Right forelimb (tissue), 1 donor: ENCODE data around the gene FAM193B.
A peak's percentile ranks its signal among the peaks of the same experiment; 100 is the strongest.
"Not testable (repeated sequence)": the region's sequence is repeated elsewhere in the genome, so short reads cannot be mapped to it uniquely, and the experiment has no call there.

ENCODE experiments used
- DNase-seq: peaks from one replicate; pipeline ENCODE4 v3.0.0-alpha.2; 2018

Gene FAM193B

GRCh38 chr5:177575488-177575887, 21.1 kb upstream of the FAM193B start:
- no peak for DNase-seq

GRCh38 chr5:177569894-177570293, 15.5 kb upstream of the FAM193B start:
- no peak for DNase-seq

- DNase-seq = no peak
Measured at GRCh38 chr5:177568326-177568725, 14.0 kb upstream of the FAM193B start.

DNA sequence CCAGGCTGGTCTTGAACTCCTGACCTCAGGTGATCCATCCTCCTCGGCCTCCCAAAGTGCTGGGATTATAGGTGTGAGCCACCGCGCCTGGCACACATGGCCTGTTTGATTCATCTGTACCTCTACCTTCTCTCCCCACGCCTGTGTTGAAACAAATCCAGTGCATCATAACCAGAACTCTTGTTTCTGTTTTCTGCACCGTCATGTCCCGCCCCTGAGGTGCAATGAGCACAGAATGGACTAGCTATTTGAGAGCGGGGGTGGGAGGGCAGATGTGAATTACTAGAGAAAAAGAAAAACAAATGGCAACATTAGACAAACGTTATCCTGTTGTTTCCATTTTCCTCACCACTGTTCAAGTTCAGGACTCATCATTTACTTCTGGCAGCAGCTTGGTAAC, 10.7 kb upstream of the FAM193B start:
- DNase-seq = no peak

DNA sequence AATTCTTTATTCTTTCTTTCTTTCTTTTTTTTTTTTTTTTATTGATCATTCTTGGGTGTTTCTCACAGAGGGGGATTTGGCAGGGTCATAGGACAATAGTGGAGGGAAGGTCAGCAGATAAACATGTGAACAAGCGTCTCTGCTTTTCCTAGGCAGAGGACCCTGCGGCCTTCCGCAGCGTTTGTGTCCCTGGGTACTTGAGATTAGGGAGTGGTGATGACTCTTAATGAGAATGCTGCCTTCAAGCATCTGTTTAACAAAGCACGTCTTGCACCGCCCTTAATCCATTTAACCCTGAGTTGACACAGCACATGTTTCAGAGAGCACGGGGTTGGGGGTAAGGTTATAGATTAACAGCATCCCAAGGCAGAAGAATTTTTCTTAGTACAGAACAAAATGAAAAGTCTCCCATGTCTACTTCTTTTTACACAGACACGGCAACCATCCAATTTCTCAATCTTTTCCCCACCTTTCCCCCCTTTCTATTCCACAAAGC, 5.1 kb upstream of the FAM193B start:
- not testable (repeated sequence) for DNase-seq

DNA sequence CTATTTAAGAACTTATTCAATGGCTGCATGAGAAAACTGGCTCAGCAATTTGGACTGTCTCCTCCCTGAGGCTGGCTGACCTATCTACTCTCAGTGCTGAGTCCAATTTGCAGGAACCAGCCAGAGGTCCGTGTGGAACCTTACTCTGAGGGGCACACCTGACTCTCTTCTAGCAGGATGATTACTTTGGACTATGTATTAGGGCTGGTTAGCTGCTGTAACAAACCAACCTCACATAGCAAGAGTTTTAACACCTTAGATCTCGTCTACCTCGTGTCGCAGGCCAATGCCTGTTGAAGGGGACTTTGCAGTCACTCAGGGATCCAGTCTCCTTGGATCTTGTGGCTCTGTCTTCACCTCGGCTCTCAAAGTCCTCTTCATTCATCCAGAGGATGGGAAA, 3.4 kb upstream of the FAM193B start:
- no peak for DNase-seq

GRCh38 chr5:177557041-177557647, 2.8 kb upstream of the FAM193B start:
- DNase-seq = no peak

- no peak for DNase-seq
Measured at GRCh38 chr5:177555665-177556064, 1.3 kb upstream of the FAM193B start.

DNA sequence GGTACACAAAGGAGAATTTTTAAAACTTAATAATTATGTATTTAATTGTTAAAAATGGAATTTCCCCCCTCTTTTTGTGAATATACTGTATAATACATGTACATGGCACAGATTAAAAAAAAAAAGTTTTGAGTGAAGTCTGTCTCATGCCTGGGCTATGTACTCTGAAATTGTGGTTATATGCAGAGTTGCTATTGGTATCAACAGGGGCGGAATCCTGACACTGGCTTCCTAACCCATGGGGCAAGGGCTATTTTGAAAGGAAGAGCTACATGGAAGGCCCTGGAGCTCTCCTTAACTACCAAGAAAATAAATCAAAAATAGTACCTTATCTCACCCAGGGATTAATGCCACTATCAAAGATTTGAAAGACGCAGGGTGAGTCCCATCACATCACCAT, 865 bp upstream of the FAM193B start:
- no peak for DNase-seq

DNA sequence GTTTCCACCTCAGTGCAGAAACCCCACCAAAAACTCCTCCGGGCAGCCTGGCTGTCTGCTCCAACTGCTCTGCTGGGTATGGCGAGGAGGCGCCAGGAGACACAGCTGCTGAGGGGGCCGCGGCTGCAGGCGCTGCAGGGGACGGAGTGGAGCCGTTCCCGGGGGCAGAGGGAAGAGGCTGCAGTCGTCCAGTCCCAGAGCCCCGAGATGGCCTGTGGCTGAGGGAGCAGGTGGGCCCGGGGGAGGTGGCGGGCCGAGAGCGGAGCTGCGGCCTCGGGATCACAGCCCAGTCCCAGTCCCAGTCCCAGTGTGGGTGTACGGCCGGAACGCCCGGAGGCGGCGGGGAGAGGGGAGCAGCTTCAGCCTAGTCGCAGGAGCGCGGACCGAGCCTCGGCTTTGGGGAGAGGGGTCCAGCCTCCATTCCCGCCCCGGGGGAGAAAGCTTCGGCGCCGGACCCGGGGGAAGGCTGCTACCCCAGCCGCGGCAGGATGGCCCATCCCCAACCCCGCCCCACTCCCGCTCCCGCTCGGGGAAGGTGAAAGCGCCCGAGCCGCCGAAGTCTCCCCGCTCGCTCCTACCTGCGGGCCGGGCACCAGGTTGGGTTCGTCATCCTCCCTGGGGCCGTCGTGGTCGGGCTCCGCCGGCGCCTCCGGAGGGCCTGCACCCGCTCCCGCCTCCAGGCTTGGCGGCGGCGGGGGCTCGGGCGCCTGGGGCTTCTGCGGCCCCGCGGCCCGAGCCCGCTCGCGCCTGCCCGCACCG, 513 bp downstream of the FAM193B start:
- DNase-seq = peak; percentile 64

- no peak for DNase-seq
Measured at GRCh38 chr5:177552839-177553455, 1.4 kb downstream of the FAM193B start.

DNA sequence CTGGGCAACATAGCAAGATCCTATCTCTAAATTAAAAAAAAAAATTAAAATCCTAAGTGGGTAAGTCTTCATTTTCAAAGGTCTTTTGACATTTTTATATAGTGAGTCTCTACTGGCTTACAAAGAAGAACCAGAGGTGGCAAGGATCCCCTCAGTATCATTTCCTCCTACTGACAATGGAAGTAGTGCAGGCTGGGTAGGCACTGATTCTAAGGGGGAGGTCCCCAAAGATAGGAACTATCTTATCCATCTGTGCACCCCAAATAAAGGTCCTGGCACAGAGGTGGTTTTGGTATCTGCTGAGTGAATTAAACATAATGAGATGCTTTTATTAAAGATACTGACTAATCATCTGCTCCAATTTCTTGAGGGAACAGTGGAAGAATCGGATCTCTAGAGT, 4.2 kb downstream of the FAM193B start:
- DNase-seq = no peak

- no peak for DNase-seq
Measured at GRCh38 chr5:177548495-177548894, 5.9 kb downstream of the FAM193B start.

DNA sequence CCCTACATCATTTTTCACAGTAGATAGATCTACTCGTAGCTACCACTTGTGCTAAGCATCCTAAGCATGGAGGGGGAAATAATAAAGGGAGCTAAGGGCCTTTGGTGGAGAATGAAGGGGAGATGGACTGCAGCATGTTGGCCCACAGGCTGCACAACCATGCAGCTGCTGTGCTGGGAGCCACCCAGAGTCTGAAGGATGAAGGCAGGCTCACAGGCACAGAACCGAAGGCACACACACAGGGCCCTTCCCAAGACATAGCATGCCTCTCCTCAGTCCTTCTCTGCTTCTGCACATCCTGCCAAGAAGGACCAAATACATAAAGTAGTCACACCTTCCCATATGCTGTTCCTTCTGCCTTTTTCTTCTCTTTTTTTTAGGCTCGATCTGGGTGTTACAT, 6.6 kb downstream of the FAM193B start:
- DNase-seq = no peak

DNA sequence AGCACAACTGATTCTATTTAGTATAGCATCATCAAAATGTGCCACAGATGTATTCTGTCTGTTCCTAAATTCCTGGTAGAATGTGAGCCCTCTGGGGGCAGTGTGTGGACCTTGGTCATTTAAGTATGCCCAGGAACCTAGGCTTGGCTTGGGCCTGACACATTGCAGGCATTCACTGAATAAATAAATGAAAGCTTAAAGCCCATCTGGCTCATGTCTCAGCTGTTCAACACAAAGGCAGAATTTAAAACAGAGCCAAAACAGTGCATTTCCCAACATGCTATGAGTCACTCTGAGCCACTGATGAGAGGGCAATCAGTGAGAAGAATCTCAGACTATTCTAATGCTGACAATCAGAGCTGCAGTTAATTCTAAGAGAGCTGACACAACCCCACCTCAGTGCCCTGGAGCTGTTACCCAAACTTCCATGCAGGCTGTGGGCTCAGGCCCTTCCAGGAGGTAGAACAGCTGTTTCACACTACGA, 8.1 kb downstream of the FAM193B start:
- no peak for DNase-seq

GRCh38 chr5:177545487-177546257, 8.7 kb downstream of the FAM193B start:
- DNase-seq = peak; percentile 22

DNA sequence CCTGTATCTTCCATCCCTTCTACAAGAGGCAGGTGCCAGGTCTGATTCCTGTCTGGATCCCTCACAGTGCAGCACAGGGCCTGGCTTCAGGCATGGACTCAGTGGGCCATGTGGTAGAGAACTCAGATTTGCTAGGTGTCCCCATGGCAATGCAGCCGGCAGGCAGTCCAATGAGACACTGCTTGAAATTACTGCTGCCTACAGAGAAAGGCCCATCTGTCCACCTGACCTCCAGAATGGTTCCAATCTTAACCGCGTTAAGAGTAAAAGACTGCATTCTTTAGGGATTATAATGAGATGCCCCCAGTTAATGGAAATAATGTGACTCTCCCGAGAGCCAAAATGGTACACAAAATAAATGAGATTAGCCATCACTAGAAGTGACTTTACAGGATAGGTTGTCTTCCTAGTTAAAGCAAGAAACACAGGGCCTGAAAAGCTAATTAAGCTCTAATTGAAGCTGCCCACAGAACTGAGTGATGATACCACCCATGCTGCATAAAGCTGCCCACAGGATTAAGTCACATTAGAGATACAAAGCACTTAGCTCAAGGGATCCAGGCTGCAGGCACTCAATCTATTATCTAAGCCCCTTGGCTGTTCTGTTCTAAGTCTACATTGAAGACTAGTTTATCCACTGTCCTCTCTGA, 11.4 kb downstream of the FAM193B start:
- DNase-seq = peak; percentile 1

DNA sequence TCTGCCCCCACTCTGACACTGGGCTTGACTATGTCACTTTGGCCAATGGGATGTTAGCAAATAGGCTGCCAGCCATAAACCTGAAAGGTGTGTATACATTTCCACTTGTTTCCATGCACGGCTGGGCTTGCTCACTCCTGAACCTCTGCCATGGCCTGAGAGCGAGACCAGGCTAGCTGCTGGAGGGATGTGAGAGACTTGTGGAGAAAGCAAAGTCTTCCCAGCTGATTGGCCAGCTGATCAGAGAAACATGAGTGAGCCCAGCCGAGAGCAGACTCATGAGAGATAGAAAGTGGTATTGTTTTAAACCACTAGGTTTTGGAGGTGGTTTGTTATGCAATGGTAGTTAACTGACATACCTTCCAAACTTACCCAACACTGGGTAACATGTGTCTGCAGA, 13.9 kb downstream of the FAM193B start:
- no peak for DNase-seq

- no peak for DNase-seq
Measured at GRCh38 chr5:177539411-177539810, 15.0 kb downstream of the FAM193B start.

- DNase-seq = no peak
Measured at GRCh38 chr5:177538876-177539275, 15.5 kb downstream of the FAM193B start.

DNA sequence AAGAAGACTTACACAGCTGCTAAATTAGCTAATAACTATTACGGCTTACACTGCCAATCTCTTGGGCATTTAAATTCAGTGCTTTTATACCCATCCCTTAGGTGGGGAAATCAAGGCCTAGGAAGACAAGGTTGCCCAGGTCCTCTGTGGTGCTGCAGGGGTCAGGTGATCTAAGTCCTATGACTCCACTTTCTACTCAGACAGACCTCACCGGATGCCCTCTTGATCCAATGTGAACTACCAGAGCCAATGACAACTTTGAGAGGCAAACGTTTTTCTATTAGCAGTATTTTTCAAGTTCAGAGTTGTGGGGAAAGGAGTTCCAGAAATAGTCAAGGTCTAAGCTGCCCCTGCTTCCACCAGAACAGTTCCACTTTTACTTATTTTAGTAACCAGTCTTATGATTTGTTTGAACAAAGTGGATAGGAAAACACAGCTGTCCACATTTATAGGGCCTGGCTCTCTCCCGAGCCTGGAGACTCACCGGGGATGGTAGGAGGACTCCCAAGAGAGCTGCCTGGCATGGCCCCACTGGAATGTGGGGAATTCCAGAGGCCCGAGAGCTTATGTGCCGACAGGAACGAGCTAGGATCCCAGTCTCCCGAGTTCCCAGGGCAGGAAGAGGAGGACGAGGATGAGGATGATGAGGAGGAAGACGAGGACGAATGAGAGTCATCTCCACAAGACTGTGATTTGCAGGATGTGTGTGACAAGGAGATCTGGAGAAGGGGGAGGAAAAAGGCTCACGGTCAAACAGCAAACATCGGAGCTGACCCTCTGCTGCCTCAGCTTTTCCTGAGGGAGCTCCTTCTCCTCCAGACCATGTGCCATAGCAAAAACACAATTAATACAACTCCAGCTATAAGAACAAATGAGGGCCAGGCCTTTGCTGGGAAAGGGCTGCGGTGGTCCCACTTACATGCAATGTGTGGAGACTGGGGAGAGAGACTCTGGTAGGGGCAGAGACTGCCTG, 16.7 kb downstream of the FAM193B start:
- DNase-seq = peak; percentile 2
